Hepatocyte (in vitro differentiated cells): ENCODE data around the gene POLE2.

ENCODE experiments used
- CTCF ChIP-seq: fragments of 200-600 bp; sonication (generic); IDR thresholded peaks from 2 replicates; pipeline ENCODE4 v1.5.1; 2016; ENCODE audit warnings: antibody characterized with exemption, mild to moderate bottlenecking; ENCODE audit not compliant: poor library complexity
- EZH2 ChIP-seq: fragments of 200-600 bp; sonication (generic); IDR thresholded peaks from 2 replicates; pipeline ENCODE4 v1.6.1; 2016; ENCODE audit warnings: antibody characterized with exemption, mild to moderate bottlenecking, borderline replicate concordance
- EZH2phosphoT487 ChIP-seq: fragments of 200-600 bp; sonication (generic); IDR thresholded peaks from one replicate; pipeline ENCODE4 v1.6.1; 2018; ENCODE audit warnings: antibody characterized with exemption, mild to moderate bottlenecking, low read depth, moderate library complexity; ENCODE audit not compliant: unreplicated experiment, severe bottlenecking

- TF ChIP-seq CTCF (no peak), EZH2 (no peak), EZH2phosphoT487 (no peak)
Observed at GRCh38 chr14:49598485-49599300, 89.3 kb downstream of the POLE2 start, which contains the start of gene LRR1.
